ENCODE data around the gene PLEKHM3. TPM values are rescaled to one million over a fixed set of nuclear protein-coding genes. Genes with fewer than 3 reads are reported as not detected.
"Not testable (repeated sequence)": the region's sequence is repeated elsewhere in the genome, so short reads cannot be mapped to it uniquely, and the experiment has no call there.

PLEKHM3 gene
- polyA plus RNA-seq, 12 donors = 6.5 to 11.7 (median 8.1) TPM; not detected in 1

GRCh38 chr2:208037564-208038487 is 12.5 kb upstream of the PLEKHM3 start:
- no peak for DNase-seq

DNA sequence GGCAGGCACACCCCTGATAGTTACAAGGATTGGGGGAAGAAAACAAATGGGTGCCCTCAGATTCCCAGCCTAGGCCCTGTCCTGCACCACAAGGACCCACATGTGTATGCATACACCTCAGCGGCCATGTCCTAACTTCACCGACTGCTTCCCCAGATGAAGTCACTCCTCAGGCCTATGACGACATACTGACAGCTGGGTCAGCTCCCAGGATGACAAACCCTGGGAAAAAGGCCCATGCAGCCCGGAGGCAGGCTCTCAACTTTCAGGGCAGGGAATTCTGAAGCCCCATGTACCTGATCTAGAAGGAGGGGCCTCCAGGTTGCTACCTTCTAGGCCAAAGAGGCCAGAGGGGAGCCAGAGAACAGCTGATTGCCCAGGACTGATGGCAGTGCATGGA is 11.0 kb upstream of the PLEKHM3 start:
- no peak for DNase-seq

GRCh38 chr2:208034503-208035140 is 9.3 kb upstream of the PLEKHM3 start:
- no peak for DNase-seq

DNA sequence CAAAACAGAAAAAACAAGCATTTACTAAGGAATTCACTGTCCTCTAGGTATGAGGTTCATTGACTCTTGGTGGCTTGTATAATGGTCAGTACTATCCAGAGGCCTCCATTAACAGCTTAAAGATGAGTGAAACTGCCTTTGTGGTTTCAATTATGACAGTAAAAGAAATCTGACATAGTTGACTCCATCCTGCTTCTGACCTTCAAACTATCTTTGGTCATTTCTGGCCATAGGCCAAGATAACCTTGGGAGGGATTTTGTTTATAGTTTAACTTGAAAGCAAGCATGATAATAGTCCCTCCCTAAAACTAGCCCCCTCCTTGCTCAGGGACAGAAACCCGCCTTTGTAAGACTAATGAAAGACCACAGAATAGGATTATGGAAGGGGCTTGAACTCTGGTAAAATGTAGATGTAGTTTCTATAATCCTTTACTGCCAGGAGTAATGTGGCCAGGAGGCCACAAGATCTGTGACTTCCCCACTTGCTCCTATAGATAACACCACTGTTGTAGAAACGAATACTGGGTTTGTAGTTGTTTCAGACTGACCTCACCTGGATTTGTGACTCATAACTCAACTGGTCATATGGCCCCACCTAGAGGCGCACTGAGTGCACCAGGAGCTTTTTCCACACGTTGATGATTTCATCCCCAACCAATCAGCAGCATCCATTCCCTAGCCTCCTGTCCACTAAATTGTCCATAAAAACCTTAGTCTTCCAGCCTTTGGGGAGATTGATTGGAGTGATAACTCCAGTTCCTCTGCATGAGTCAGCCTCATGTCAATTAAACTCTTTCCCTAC is 8.6 kb upstream of the PLEKHM3 start:
- DNase-seq = no peak

GRCh38 chr2:208031608-208032019 is 6.3 kb upstream of the PLEKHM3 start:
- DNase-seq = no peak

DNA sequence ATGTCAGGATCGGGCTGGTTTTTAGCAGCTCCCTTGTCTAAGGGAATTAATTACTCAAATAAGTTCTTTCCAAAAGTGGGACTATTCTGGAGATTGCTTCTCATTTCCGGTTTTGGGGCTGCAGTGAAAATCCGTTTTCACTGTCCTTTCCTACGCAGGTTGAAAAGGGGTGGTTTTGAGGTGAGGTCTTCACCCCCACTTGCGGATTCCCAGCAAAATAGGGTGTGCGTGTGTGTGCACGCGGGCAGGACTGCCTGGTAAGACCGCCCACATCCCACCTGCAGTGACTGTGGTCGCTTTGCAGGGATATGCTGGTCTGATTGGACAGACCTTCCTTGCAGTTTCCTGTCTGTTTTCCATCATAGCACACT is 472 bp upstream of the PLEKHM3 start:
- peak; percentile 13 for DNase-seq

GRCh38 chr2:208024091-208024490 is 1.2 kb downstream of the PLEKHM3 start:
- no peak for DNase-seq

DNA sequence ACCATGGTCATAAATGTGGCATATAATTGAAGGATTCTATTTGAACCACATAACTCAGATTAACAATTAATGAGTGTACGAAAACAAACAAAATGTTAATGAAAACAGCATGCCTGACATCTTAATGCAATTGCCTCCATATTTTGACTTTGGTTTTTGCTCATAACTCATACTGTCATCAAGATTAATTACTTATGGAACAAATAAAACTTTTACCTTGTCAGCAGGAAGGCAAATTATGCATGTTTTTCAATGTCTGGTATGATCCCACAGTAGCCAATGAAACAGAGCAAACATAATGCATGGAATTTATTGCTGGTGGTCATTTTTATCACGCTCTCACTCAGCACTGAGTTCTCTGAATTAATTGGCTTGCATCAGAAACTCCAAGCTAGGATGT is 5.1 kb downstream of the PLEKHM3 start:
- no peak for DNase-seq

GRCh38 chr2:208018124-208018712 is 7.1 kb downstream of the PLEKHM3 start:
- DNase-seq = not testable (repeated sequence)

- DNase-seq = no peak
Observed at GRCh38 chr2:208017721-208018120, 7.6 kb downstream of the PLEKHM3 start.

GRCh38 chr2:208015475-208015874 is 9.9 kb downstream of the PLEKHM3 start:
- DNase-seq = no peak

- no peak for DNase-seq
Observed at GRCh38 chr2:208013285-208014178, 11.8 kb downstream of the PLEKHM3 start.

- DNase-seq = no peak
Observed at GRCh38 chr2:208012449-208012848, 12.9 kb downstream of the PLEKHM3 start.

DNA sequence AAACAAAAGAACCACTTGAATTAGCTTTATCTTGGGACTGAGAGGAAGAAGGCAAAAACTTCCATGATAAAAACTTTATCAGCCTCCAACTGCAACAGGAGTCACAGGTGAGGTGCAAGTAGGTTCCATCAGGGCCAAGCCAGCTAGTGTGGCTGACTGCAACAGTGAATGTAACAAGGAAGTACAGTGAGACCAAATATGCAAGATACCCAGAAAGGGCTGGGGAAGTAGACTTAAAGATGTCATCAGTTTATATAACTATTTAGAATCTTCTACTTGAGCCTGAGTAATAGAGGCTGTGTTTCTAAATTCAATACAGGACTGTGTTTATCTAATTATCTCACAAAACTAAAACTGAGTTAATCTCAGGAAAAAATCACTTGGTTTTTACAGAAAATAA is 14.8 kb downstream of the PLEKHM3 start:
- no peak for DNase-seq

DNA sequence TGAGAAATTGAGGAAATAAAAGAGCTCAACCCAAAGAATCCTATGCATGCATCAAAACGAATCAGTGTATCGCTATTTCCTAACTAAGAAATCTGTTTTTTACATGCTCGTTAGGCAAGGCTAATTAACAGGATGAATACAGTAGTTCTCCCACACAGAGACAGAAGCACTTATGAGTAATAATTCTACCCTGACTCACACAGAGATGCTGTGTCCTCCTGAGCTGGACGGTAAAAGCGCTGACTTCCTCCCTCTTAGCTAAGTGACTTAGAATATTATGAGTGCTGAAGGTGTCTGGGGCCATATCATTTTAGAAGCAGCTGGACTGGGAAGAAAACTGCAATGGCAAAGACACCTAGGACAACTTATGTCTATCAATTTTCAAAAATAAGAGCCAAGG is 18.5 kb downstream of the PLEKHM3 start:
- no peak for DNase-seq

GRCh38 chr2:208006337-208006736 is 19.0 kb downstream of the PLEKHM3 start:
- no peak for DNase-seq

DNA sequence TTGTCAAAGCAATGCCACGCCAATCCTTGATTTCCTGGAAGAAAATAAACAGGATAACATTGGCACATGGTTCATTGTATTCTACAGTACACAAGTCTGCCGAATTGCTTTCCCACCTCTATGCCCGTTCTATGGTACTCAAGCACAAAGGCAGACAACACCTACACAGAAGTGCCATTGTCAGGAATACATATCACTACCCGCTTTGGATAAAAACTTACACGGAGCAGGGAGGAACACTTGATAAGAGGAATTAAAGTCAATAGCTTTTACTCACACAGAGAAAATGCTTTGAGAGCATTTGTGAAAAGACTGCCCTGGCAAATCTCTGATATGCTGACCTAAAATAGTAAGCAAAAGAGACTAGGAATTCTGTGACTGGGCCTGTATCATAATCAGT is 23.4 kb downstream of the PLEKHM3 start:
- no peak for DNase-seq

GRCh38 chr2:208000701-208001395 is 24.5 kb downstream of the PLEKHM3 start:
- no peak for DNase-seq

- no peak for DNase-seq
Observed at GRCh38 chr2:207996848-207997247, 28.5 kb downstream of the PLEKHM3 start.

- no peak for DNase-seq
Observed at GRCh38 chr2:207995887-207996286, 29.4 kb downstream of the PLEKHM3 start.

Measured in muscle of arm (tissue), 12 donors.